ENCODE results near the gene ADAMTS7. TPM values are rescaled to one million over a fixed set of nuclear protein-coding genes. Genes with fewer than 3 reads are reported as not detected.
"Not testable (repeated sequence)": the region's sequence is repeated elsewhere in the genome, so short reads cannot be mapped to it uniquely, and the experiment has no call there.

The ADAMTS7 gene
- total RNA-seq, 1 donor from 2014 or later, result 25.5 TPM

DNA sequence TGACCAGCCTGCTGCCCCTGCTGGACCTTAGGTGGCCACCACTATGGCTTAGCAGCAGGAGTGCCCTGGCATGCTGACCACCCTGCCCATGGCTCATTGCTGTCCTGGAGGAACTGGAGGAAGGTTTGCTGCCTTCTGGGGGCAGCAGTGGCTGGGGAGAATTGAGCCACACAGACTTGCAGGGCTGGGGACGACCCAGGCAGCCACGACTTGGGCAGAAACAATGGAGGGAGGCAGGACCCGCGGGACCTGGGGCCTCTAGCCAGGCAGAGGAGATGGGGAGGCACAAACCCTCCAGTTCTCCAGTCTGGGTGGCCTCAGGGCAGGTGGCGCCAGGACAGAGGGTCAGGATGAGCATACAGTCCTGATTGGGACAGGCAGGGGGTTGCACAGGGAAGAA, 32.8 kb downstream of the ADAMTS7 start:
- peaks cover 1% of the 10 kb centered on the region for H3K4me1 Mint-ChIP-seq (ENCODE audit: low read depth, unreplicated experiment)
- no peaks in the 10 kb centered on the region for H3K9me3 Mint-ChIP-seq (ENCODE audit: unreplicated experiment)
- H3K27me3 Mint-ChIP-seq (ENCODE audit: low read depth, unreplicated experiment), result peaks cover 2% of the 10 kb centered on the region
- no peak overlapping the region for H3K27ac Mint-ChIP-seq (ENCODE audit: unreplicated experiment)
- Histone ChIP-seq H2AFZ (ENCODE audit: low read depth, low read length) (no peak overlapping the region), H3K4me2 (ENCODE audit: low read length) (no peak overlapping the region), H3K27me3 (ENCODE audit: insufficient read depth, low read length) (no peaks in the 10 kb centered on the region), H3K4me3 (ENCODE audit: insufficient read depth, low read depth, low read length) (no peak overlapping the region), H3K4me1 (ENCODE audit: insufficient read depth, low read length) (no peaks in the 10 kb centered on the region), H3K9me3 (ENCODE audit: insufficient read depth, low read depth, low read length) (no peaks in the 10 kb centered on the region), H3K27ac (ENCODE audit: low read depth, low read length) (no peak overlapping the region), H3K36me3 (ENCODE audit: insufficient read depth, low read length) (no peaks in the 10 kb centered on the region), H3K9ac (ENCODE audit: low read length) (no peak overlapping the region), H4K20me1 (ENCODE audit: insufficient read depth, low read length) (no peaks in the 10 kb centered on the region), H3K79me2 (ENCODE audit: insufficient read depth, low read length) (no peaks in the 10 kb centered on the region)
- DNase-seq (ENCODE audit: low read depth), result no peak
- no peak overlapping the region for H3K4me3 Mint-ChIP-seq (ENCODE audit: unreplicated experiment)
- peaks cover 6% of the 10 kb centered on the region for H3K36me3 Mint-ChIP-seq (ENCODE audit: low read depth, unreplicated experiment)
- FAIRE-seq, result no peak
- TF ChIP-seq, protein P1, sequence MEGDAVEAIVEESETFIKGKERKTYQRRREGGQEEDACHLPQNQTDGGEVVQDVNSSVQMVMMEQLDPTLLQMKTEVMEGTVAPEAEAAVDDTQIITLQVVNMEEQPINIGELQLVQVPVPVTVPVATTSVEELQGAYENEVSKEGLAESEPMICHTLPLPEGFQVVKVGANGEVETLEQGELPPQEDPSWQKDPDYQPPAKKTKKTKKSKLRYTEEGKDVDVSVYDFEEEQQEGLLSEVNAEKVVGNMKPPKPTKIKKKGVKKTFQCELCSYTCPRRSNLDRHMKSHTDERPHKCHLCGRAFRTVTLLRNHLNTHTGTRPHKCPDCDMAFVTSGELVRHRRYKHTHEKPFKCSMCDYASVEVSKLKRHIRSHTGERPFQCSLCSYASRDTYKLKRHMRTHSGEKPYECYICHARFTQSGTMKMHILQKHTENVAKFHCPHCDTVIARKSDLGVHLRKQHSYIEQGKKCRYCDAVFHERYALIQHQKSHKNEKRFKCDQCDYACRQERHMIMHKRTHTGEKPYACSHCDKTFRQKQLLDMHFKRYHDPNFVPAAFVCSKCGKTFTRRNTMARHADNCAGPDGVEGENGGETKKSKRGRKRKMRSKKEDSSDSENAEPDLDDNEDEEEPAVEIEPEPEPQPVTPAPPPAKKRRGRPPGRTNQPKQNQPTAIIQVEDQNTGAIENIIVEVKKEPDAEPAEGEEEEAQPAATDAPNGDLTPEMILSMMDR (IDR thresholded peaks at IDR 0.05; ENCODE audit: insufficient read depth, low read depth, low read length), result no peak
- no peak for TF ChIP-seq EZH2 (IDR thresholded peaks at IDR 0.05; ENCODE audit: insufficient read depth, low read length)

DNA sequence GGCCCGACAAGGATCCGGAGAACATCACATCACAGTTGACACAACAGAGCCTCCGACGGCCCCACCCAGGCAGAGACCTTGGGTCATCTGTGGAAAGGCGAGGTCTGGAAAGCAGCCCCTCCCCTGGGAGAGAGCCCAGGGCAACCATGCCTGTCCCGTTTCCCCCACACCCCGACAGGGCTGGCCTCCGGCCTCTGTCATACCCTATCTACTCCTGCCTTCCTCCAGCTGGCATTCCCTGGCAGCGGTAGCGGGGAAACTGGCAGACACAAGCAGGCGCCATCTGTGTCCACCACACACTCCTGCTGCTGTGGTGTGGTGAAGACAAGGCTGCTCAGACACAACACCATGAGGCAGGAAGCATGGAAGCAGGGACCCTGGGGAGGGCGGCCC, 33.3 kb downstream of the ADAMTS7 start:
- H3K36me3 Mint-ChIP-seq (ENCODE audit: low read depth, unreplicated experiment); H4K20me1 ChIP-seq (ENCODE audit: insufficient read depth, low read length); H3K4me1 Mint-ChIP-seq (ENCODE audit: low read depth, unreplicated experiment); H3K4me3 ChIP-seq (ENCODE audit: insufficient read depth, low read depth, low read length); H3K27me3 ChIP-seq (ENCODE audit: insufficient read depth, low read length); H3K4me1 ChIP-seq (ENCODE audit: insufficient read depth, low read length); H3K27ac Mint-ChIP-seq (ENCODE audit: unreplicated experiment); H3K4me3 Mint-ChIP-seq (ENCODE audit: unreplicated experiment); H3K4me2 ChIP-seq (ENCODE audit: low read length); H2AFZ ChIP-seq (ENCODE audit: low read depth, low read length); H3K27me3 Mint-ChIP-seq (ENCODE audit: low read depth, unreplicated experiment); FAIRE-seq; H3K9me3 ChIP-seq (ENCODE audit: insufficient read depth, low read depth, low read length); H3K79me2 ChIP-seq (ENCODE audit: insufficient read depth, low read length); DNase-seq (ENCODE audit: low read depth); H3K9me3 Mint-ChIP-seq (ENCODE audit: unreplicated experiment); H3K27ac ChIP-seq (ENCODE audit: low read depth, low read length); H3K9ac ChIP-seq (ENCODE audit: low read length); H3K36me3 ChIP-seq (ENCODE audit: insufficient read depth, low read length): not testable (repeated sequence)

DNA sequence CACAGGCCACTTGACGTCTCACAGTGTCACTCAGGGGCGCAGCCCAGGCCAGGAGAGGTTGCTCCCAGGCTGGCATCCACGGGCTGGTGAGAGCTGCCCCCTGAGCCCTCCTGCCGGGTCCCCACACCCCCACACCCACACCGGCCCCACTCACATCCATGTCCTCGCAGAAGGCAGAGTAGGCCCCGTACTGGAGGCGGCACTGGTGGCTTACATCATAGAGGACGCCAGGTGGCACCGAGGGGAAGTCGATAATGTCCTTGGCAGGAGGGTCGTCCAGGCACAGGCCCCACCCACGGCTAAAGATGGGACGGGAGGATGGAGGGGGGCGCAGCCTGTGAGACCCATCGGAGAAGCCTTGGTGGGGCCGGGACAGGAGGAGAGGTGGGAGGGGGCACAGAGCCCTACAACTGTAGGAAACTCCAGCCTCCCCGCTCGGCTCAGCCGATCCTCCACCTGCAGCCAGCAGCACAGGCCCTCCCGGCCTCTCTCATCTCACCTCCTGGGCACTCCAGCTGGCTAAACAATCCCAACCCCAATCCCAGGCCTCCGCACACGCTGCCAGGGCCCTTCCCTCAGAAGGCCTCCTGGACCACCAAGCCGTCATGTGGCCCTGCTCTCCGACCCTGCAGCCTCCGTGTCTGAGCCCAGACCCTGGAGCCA, 33.8 kb downstream of the ADAMTS7 start:
- H3K4me2 ChIP-seq (ENCODE audit: low read length); H3K79me2 ChIP-seq (ENCODE audit: insufficient read depth, low read length); H2AFZ ChIP-seq (ENCODE audit: low read depth, low read length); H3K4me1 Mint-ChIP-seq (ENCODE audit: low read depth, unreplicated experiment); H3K9ac ChIP-seq (ENCODE audit: low read length); FAIRE-seq; H3K4me3 Mint-ChIP-seq (ENCODE audit: unreplicated experiment); H4K20me1 ChIP-seq (ENCODE audit: insufficient read depth, low read length); H3K4me1 ChIP-seq (ENCODE audit: insufficient read depth, low read length); H3K9me3 Mint-ChIP-seq (ENCODE audit: unreplicated experiment); H3K4me3 ChIP-seq (ENCODE audit: insufficient read depth, low read depth, low read length); H3K36me3 ChIP-seq (ENCODE audit: insufficient read depth, low read length); DNase-seq (ENCODE audit: low read depth); H3K27ac ChIP-seq (ENCODE audit: low read depth, low read length); H3K27me3 ChIP-seq (ENCODE audit: insufficient read depth, low read length); H3K27ac Mint-ChIP-seq (ENCODE audit: unreplicated experiment); H3K36me3 Mint-ChIP-seq (ENCODE audit: low read depth, unreplicated experiment); H3K27me3 Mint-ChIP-seq (ENCODE audit: low read depth, unreplicated experiment); H3K9me3 ChIP-seq (ENCODE audit: insufficient read depth, low read depth, low read length): not testable (repeated sequence)

DNA sequence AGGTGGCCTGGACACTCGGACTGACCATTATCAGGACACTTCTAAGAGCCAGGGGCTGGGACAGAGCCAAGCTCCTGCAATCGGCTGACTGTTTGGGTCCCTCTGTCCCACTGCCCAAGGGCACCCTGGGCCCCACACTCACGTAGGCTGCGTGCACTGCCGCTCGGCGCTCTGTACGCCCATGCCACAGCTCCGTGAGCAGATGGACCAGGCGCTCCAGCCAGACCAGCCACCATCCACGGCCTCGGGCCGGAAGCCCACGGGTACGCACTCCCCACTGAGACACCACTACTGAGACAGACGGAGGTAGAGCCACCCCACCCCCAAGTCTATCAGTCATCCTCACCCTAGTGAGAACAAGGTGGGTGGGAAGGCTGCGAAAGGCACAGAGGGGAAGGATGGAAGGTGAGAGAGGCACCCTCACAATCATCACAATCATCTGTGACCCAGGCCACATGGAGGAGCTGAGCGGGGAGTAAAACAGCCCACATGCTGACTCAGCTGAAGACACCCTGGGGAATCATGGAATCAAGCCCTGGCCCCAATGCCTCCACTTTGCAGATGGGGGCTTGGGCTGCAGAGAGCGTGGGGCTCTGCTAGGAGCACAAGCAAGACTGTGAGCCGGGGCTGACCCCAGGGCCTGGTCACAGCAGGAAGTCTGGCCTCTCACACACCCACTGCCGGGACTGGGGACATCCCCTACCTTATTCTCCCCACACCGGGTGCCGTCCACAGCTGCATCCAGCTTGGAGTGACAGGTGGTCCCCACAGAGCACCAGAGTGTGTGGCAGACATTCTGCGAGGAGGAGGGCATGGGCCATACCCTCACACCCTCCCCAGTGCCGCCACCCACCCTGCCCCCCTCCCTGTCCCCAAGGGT, 35.0 kb downstream of the ADAMTS7 start:
- not testable (repeated sequence) for H4K20me1 ChIP-seq (ENCODE audit: insufficient read depth, low read length); H3K36me3 Mint-ChIP-seq (ENCODE audit: low read depth, unreplicated experiment); H3K27ac Mint-ChIP-seq (ENCODE audit: unreplicated experiment); H3K27ac ChIP-seq (ENCODE audit: low read depth, low read length); H3K4me3 Mint-ChIP-seq (ENCODE audit: unreplicated experiment); H3K4me1 Mint-ChIP-seq (ENCODE audit: low read depth, unreplicated experiment); H3K9ac ChIP-seq (ENCODE audit: low read length); H3K4me3 ChIP-seq (ENCODE audit: insufficient read depth, low read depth, low read length); H3K27me3 ChIP-seq (ENCODE audit: insufficient read depth, low read length); H3K4me2 ChIP-seq (ENCODE audit: low read length); H3K36me3 ChIP-seq (ENCODE audit: insufficient read depth, low read length); DNase-seq (ENCODE audit: low read depth); H3K9me3 Mint-ChIP-seq (ENCODE audit: unreplicated experiment); H3K9me3 ChIP-seq (ENCODE audit: insufficient read depth, low read depth, low read length); H2AFZ ChIP-seq (ENCODE audit: low read depth, low read length); H3K4me1 ChIP-seq (ENCODE audit: insufficient read depth, low read length); H3K79me2 ChIP-seq (ENCODE audit: insufficient read depth, low read length); FAIRE-seq; H3K27me3 Mint-ChIP-seq (ENCODE audit: low read depth, unreplicated experiment)
